ENCODE measurements around the gene PPP1R27. TPM values are rescaled to one million over a fixed set of nuclear protein-coding genes. Genes with fewer than 3 reads are reported as not detected.
A peak's percentile ranks its signal among the peaks of the same experiment; 100 is the strongest.

The PPP1R27 gene
- total and polyA plus RNA-seq, 11 donors, result not detected

- Histone ChIP-seq H3K4me3 (peak overlapping the region in 2 of 12 donors; percentile 7 to 40), H3K27ac (no peak overlapping the region), H3K4me1 (peaks cover 0 to 21% (median 1%) of the 10 kb centered on the region in 12 donors), H3K9me3 (no peaks in the 10 kb centered on the region), H3K36me3 (no peaks in the 10 kb centered on the region), H3K27me3 (peaks cover 22 to 74% (median 54%) of the 10 kb centered on the region in 9 donors)
- TF ChIP-seq CTCF (IDR thresholded peaks at IDR 0.05) (no peak), POLR2A (IDR thresholded peaks at IDR 0.05) (no peak)
- 2 to 9% (median 5%) methylated on average over 26 to 65 of the region's 65 CpGs for WGBS, 4 donors
- ATAC-seq (no peak), DNase-seq (no peak)
- intact Hi-C loops (cut with DNase I), result no loop called here
Observed at GRCh38 chr17:81804559-81805399, 30.1 kb downstream of the PPP1R27 start.

- peaks cover 0 to 21% (median 1%) of the 10 kb centered on the region in 12 donors for H3K4me1 ChIP-seq
- WGBS, 4 donors, result 1 to 2% (median 2%) methylated on average over 48 to 110 of the region's 110 CpGs; no CpG with 5 or more reads in 1 of the 4 donors
- peaks cover 22 to 73% (median 52%) of the 10 kb centered on the region in 9 donors for H3K27me3 ChIP-seq
- no peaks in the 10 kb centered on the region for H3K9me3 ChIP-seq
- TF ChIP-seq POLR2A (IDR thresholded peaks at IDR 0.05) (no peak), CTCF (IDR thresholded peaks at IDR 0.05) (no peak)
- no peak within 1 kb of the TSS for H3K27ac ChIP-seq
- DNase-seq (no peak), ATAC-seq (peak in 1 of 4 donors; percentile 19)
- peak within 1 kb of the TSS in 4 of 12 donors; percentile 3 to 40 (median 8) for H3K4me3 ChIP-seq
- no peaks in the 10 kb centered on the region for H3K36me3 ChIP-seq
- intact Hi-C loops (cut with DNase I), result no loop called here
Observed at GRCh38 chr17:81803728-81804558, 30.9 kb downstream of the PPP1R27 start, which contains the start of gene GCGR. Gene GCGR, plus strand, starts transcription at chr17:81804150. Its CDS starts 4,869 bp downstream, at chr17:81809019.

GRCh38 chr17:81802856-81803643 is 31.8 kb downstream of the PPP1R27 start:
- Histone ChIP-seq H3K27ac (no peak overlapping the region), H3K27me3 (peaks cover 22 to 71% (median 52%) of the 10 kb centered on the region in 9 donors), H3K4me1 (peaks cover 0 to 21% (median 1%) of the 10 kb centered on the region in 12 donors), H3K4me3 (no peak overlapping the region), H3K9me3 (no peaks in the 10 kb centered on the region), H3K36me3 (no peaks in the 10 kb centered on the region)
- no peak for TF ChIP-seq CTCF (IDR thresholded peaks at IDR 0.05)
- TF ChIP-seq POLR2A (IDR thresholded peaks at IDR 0.05), result no peak
- WGBS, 4 donors, result 23 to 33% (median 29%) methylated on average over 26 of the region's 26 CpGs
- intact Hi-C loops (cut with DNase I), result no loop called here
- DNase-seq (no peak), ATAC-seq (no peak)

All from heart left ventricle (tissue), 16 donors.